K562 (cell line): ENCODE measurements around the gene ADAMTS14. TPM values are rescaled to one million over a fixed set of nuclear protein-coding genes. Genes with fewer than 3 reads are reported as not detected.

Experiments used
- ATF4 ChIP-seq: fragments of 450-650 bp; formaldehyde crosslinking; IDR thresholded peaks from 2 replicates; pipeline ENCODE4 v1.4.0; 2022; ENCODE audit warnings: mild to moderate bottlenecking, moderate library complexity
- CREB1 ChIP-seq, 2 experiments: sonication (generic) in 1 of 2; formaldehyde crosslinking in 1 of 2; IDR thresholded peaks; 2 replicates each; pipeline versions ENCODE4 v1.6.1 to v1.8.0; 2012 to 2022; ENCODE audit warnings: inconsistent platforms in 1 of 2, mild to moderate bottlenecking in 1 of 2, missing genetic modification reagents in 1 of 2, moderate library complexity in 1 of 2
- CSDE1 ChIP-seq, 2 experiments: fragments of 450-650 bp; IDR thresholded peaks; 2 replicates each; pipeline ENCODE4 v1.6.1; 2016; ENCODE audit warnings: mild to moderate bottlenecking in 1 of 2
- EHMT2 ChIP-seq: fragments of 450-650 bp; IDR thresholded peaks from 2 replicates; pipeline ENCODE4 v1.6.1; 2018; ENCODE audit warnings: antibody characterized with exemption
- ETV1 ChIP-seq: fragments of 450-650 bp; conservative IDR thresholded peaks from 2 replicates; pipeline ENCODE4 v1.6.1; 2016; ENCODE audit warnings: missing genetic modification characterization, control low read depth, low read depth, missing compliant biosample characterization
- FOXK1 ChIP-seq: sonication (generic); formaldehyde crosslinking; IDR thresholded peaks from 2 replicates; pipeline ENCODE4 v1.8.0; 2022; ENCODE audit warnings: missing genetic modification reagents, mild to moderate bottlenecking, borderline replicate concordance
- HDAC2 ChIP-seq: fragments of 450-650 bp; IDR thresholded peaks from 2 replicates; pipeline ENCODE4 v1.6.1; 2016; ENCODE audit warnings: mild to moderate bottlenecking
- HDGF ChIP-seq: fragments of 450-650 bp; IDR thresholded peaks from 2 replicates; pipeline ENCODE4 v1.6.1; 2016
- HIVEP1 ChIP-seq: fragments of 250-450 bp; sonication (Bioruptor Pico); IDR thresholded peaks from 2 replicates; pipeline ENCODE4 v1.4.0; 2020; ENCODE audit warnings: mild to moderate bottlenecking
- KDM1A ChIP-seq, 2 experiments: fragments of 450-650 bp; IDR thresholded peaks; 2 replicates each; pipeline ENCODE4 v1.6.1; 2016; ENCODE audit warnings: mild to moderate bottlenecking in 2 of 2
- KLF10 ChIP-seq: fragments of 250-450 bp; sonication (Bioruptor Pico); IDR thresholded peaks from 2 replicates; pipeline ENCODE4 v1.6.1; 2021; ENCODE audit warnings: matching md5 sums
- MTA1 ChIP-seq: fragments of 450-650 bp; IDR thresholded peaks from 2 replicates; pipeline ENCODE4 v1.6.1; 2017; ENCODE audit warnings: borderline replicate concordance
- NCOA2 ChIP-seq, 2 experiments: fragments of 450-650 bp; IDR thresholded peaks; 2 replicates each; pipeline ENCODE4 v1.6.1; 2018; ENCODE audit warnings: mild to moderate bottlenecking in 2 of 2, moderate library complexity in 1 of 2; ENCODE audit not compliant: partially characterized antibody in 2 of 2
- NEUROD1 ChIP-seq: fragments of 150-350 bp; IDR thresholded peaks from 2 replicates; pipeline ENCODE4 v1.6.1; 2014; ENCODE audit warnings: borderline replicate concordance, low read length, low read depth; ENCODE audit not compliant: partially characterized antibody
- POLR2G ChIP-seq: fragments of 200-400 bp; formaldehyde crosslinking; IDR thresholded peaks from 2 replicates; pipeline ENCODE4 v1.6.1; 2017; ENCODE audit warnings: low read depth, mild to moderate bottlenecking, antibody characterized with exemption, low read length, moderate library complexity
- RBBP5 ChIP-seq: fragments of 200-600 bp; sonication (generic); IDR thresholded peaks from 2 replicates; pipeline ENCODE4 v1.6.1; 2012; ENCODE audit warnings: borderline replicate concordance, mild to moderate bottlenecking, low read length, control low read depth, inconsistent platforms; ENCODE audit not compliant: insufficient read depth, poor library complexity, severe bottlenecking
- RFX1 ChIP-seq: fragments of 450-650 bp; IDR thresholded peaks from 2 replicates; pipeline ENCODE4 v1.6.1; 2016; ENCODE audit warnings: mild to moderate bottlenecking, moderate library complexity
- TAF1 ChIP-seq: IDR thresholded peaks from 2 replicates; pipeline ENCODE4 v1.6.1; 2011; ENCODE audit warnings: mild to moderate bottlenecking, low read length, moderate library complexity; ENCODE audit not compliant: insufficient read depth, control insufficient read depth, severe bottlenecking; ENCODE audit errors: extremely low read depth
- TCF7L2 ChIP-seq: fragments of 150-350 bp; IDR thresholded peaks from 2 replicates; pipeline ENCODE4 v1.6.1; 2016; ENCODE audit warnings: low read depth, mild to moderate bottlenecking, low read length, moderate library complexity
- TFAP4 ChIP-seq: sonication (generic); formaldehyde crosslinking; IDR thresholded peaks from 2 replicates; pipeline ENCODE4 v1.8.0; 2022; ENCODE audit warnings: missing genetic modification reagents, mild to moderate bottlenecking, moderate library complexity, borderline replicate concordance
- THRAP3 ChIP-seq: fragments of 450-650 bp; IDR thresholded peaks from 2 replicates; pipeline ENCODE4 v1.6.1; 2016; ENCODE audit warnings: mild to moderate bottlenecking, inconsistent platforms, borderline replicate concordance
- ZNF23 ChIP-seq: fragments of 250-450 bp; sonication (Bioruptor Pico); IDR thresholded peaks from 2 replicates; pipeline ENCODE4 v1.4.0; 2020; ENCODE audit warnings: mild to moderate bottlenecking
- ZNF3 ChIP-seq: fragments of 250-450 bp; sonication (Bioruptor Pico); IDR thresholded peaks from 2 replicates; pipeline ENCODE4 v1.5.0; 2021; ENCODE audit warnings: mild to moderate bottlenecking, moderate library complexity
- ZNF311 ChIP-seq: fragments of 250-450 bp; sonication (Bioruptor Pico); IDR thresholded peaks from 2 replicates; pipeline ENCODE4 v1.4.0; 2020; ENCODE audit warnings: mild to moderate bottlenecking, moderate library complexity
- ZNF445 ChIP-seq: fragments of 250-450 bp; sonication (Bioruptor Pico); IDR thresholded peaks from 2 replicates; pipeline ENCODE4 v1.4.0; 2020; ENCODE audit warnings: low read depth, mild to moderate bottlenecking, moderate library complexity
- ZNF561 ChIP-seq: fragments of 450-650 bp; formaldehyde crosslinking; conservative IDR thresholded peaks from 2 replicates; pipeline ENCODE4 v1.4.0; 2020; ENCODE audit warnings: mild to moderate bottlenecking, moderate library complexity
- ZNF699 ChIP-seq: fragments of 250-450 bp; sonication (Bioruptor Pico); IDR thresholded peaks from 2 replicates; pipeline ENCODE4 v1.8.0; 2021; ENCODE audit warnings: mild to moderate bottlenecking, moderate library complexity; ENCODE audit not compliant: insufficient replicate concordance
- ZNF79 ChIP-seq: fragments of 250-450 bp; sonication (Bioruptor Pico); IDR thresholded peaks from 2 replicates; pipeline ENCODE4 v1.4.0; 2020; ENCODE audit warnings: low read depth, mild to moderate bottlenecking, moderate library complexity
- polyA plus RNA-seq, 8 experiments: library from polyadenylated mRNA; depleted of rRNA in 4 of 8; stranded (reverse) in 5 of 8; unstranded in 3 of 8; fragments of >200 nt; fragmentation: Nextera tagmentation in 2 of 8; fragmentation: Illumina TruSeq in 1 of 8; extraction: Ambion mirVana in 2 of 8; extraction: Trizol in 1 of 8; gene quantifications; 2 replicates each; pipeline versions ENCODE4 v1.2.1 to v1.2.3, GENCODE V29; 2011 to 2014; ENCODE audit warnings: inconsistent platforms in 1 of 8, missing spikeins in 1 of 8
- total RNA-seq, 7 experiments: library from RNA; depleted of rRNA in 6 of 7; stranded (reverse); fragments of >200 nt in 6 of 7; fragmentation: Illumina TruSeq in 2 of 7; extraction: Trizol in 2 of 7; gene quantifications; 2 replicates each; pipeline versions ENCODE4 v1.2.1 to v1.2.3, GENCODE V29; 2011 to 2021; ENCODE audit warnings: low replicate concordance in 1 of 7

The ADAMTS14 gene
- total and polyA plus RNA-seq, 9 of the 15 experiments (the other 6 are each of a cell fraction or from before 2014, with no cell fraction given): 0.04 to 37.4 (median 15.9) TPM

DNA sequence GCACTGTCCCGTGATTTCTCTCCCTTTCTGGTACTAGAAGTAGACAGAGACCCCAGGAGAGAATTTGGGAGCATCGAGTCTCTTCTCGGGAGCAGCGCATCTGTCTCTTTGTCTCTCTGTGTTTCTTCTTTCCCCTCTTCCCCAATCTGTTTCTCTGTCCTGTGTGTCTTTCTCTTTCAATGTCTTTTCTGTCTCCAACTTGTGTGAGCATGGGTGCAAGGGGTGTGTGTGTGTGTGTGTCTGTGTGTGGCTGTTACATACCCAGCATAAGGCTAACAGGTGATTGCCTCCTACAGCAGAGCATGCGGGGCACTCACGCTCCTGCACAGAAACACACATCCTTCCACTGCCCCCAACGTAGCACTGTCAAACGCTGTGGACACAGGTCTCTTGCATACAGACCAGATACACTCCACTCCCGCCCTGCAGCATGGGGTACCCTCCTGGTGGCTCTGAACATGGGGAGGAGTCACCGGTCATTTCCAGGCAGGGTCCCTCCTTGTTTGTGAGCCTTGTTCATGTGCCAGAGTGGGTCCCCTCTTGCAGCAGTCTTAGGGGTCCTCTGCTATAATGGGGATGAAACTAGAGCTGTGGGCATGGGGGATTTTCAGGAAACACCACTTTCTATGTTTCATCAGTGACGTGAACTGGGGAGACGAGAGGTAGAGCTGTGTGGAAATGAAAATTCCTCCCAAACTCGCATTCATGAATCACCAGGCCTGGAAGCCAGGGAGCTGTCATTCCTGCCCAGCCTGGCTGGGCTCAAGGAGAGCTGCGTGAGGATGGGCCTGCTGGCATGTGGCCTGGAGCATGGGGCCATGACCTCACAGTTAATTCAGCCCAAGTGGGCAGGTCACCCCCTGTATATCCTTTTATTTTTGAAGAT, 980 bp downstream of the ADAMTS14 start (continued):
- TF ChIP-seq HIVEP1 (CRISPR knock-in tag) (no peak; the same call in 1 of the 2 replicates), POLR2G (no peak), ZNF3 (CRISPR knock-in tag) (no peak), RBBP5 (no peak), TFAP4 (CRISPR knock-in tag) (no peak; the same call in 1 of the 2 replicates), CREB1 (IDR thresholded peaks at IDR 0.05) (no peak), CREB1 (CRISPR knock-in tag; IDR thresholded peaks at IDR 0.05) (no peak), RFX1 (no peak), ZNF561 (CRISPR knock-in tag) (no peak), CSDE1 (IDR thresholded peaks at IDR 0.05) (no peak), ZNF445 (CRISPR knock-in tag) (no peak), TCF7L2 (no peak), THRAP3 (no peak), ATF4 (CRISPR knock-in tag) (no peak), HDGF (peak; percentile 85), FOXK1 (CRISPR knock-in tag) (no peak), ETV1 (tag) (no peak), NCOA2 (IDR thresholded peaks at IDR 0.05; ENCODE audit: partially characterized antibody in 2 of 2) (no peak), ZNF79 (CRISPR knock-in tag) (no peak), MTA1 (0 out of 2 replicates have a peak, but pooled peaks have one; percentile 65), HDAC2 (0 out of 2 replicates have a peak, but pooled peaks have one; percentile 38), TAF1 (peak; percentile 21), NEUROD1 (no peak), KLF10 (CRISPR knock-in tag) (no peak), EHMT2 (no peak), KDM1A (IDR thresholded peaks at IDR 0.05) (no peak), ZNF699 (CRISPR knock-in tag) (no peak), ZNF311 (CRISPR knock-in tag) (no peak), ZNF23 (CRISPR knock-in tag) (no peak)
